Measurements from ENCODE around the gene NIPAL4. TPM values are rescaled to one million over a fixed set of nuclear protein-coding genes. Genes with fewer than 3 reads are reported as not detected.
"Not testable (repeated sequence)": the region's sequence is repeated elsewhere in the genome, so short reads cannot be mapped to it uniquely, and the experiment has no call there.

Gene NIPAL4
- total RNA-seq, 1 donor from 2014 or later, result 49.8 TPM

GRCh38 chr5:157463081-157463480, 3.1 kb downstream of the NIPAL4 start:
- DNase-seq (ENCODE audit: low spot score), result no peak

GRCh38 chr5:157463621-157464518, 3.9 kb downstream of the NIPAL4 start:
- DNase-seq (ENCODE audit: low spot score), result no peak

- peak; percentile 82 for DNase-seq (ENCODE audit: low spot score)
Observed at GRCh38 chr5:157464519-157465171, 4.6 kb downstream of the NIPAL4 start.

- no peak for DNase-seq (ENCODE audit: low spot score)
Observed at GRCh38 chr5:157468293-157468965, 8.4 kb downstream of the NIPAL4 start.

GRCh38 chr5:157469073-157469472, 9.1 kb downstream of the NIPAL4 start:
- DNase-seq (ENCODE audit: low spot score), result no peak

GRCh38 chr5:157469687-157470086, 9.7 kb downstream of the NIPAL4 start:
- no peak for DNase-seq (ENCODE audit: low spot score)

- DNase-seq (ENCODE audit: low spot score), result no peak
Observed at GRCh38 chr5:157470631-157471030, 10.6 kb downstream of the NIPAL4 start.

GRCh38 chr5:157471709-157472108, 11.7 kb downstream of the NIPAL4 start:
- DNase-seq (ENCODE audit: low spot score), result no peak

GRCh38 chr5:157473383-157474320, 13.6 kb downstream of the NIPAL4 start:
- DNase-seq (ENCODE audit: low spot score), result no peak

GRCh38 chr5:157475432-157475831, 15.4 kb downstream of the NIPAL4 start:
- no peak for DNase-seq (ENCODE audit: low spot score)

GRCh38 chr5:157476702-157477408, 16.8 kb downstream of the NIPAL4 start:
- DNase-seq (ENCODE audit: low spot score), result no peak

- no peak for DNase-seq (ENCODE audit: low spot score)
Observed at GRCh38 chr5:157477814-157478494, 17.9 kb downstream of the NIPAL4 start.

- DNase-seq (ENCODE audit: low spot score), result no peak
Observed at GRCh38 chr5:157478726-157479125, 18.7 kb downstream of the NIPAL4 start.

GRCh38 chr5:157479166-157479565, 19.2 kb downstream of the NIPAL4 start:
- no peak for DNase-seq (ENCODE audit: low spot score)

- DNase-seq (ENCODE audit: low spot score), result no peak
Observed at GRCh38 chr5:157479612-157480510, 19.8 kb downstream of the NIPAL4 start.

- no peak for DNase-seq (ENCODE audit: low spot score)
Observed at GRCh38 chr5:157481265-157481664, 21.3 kb downstream of the NIPAL4 start.

- no peak for DNase-seq (ENCODE audit: low spot score)
Observed at GRCh38 chr5:157481666-157482065, 21.7 kb downstream of the NIPAL4 start.

- DNase-seq (ENCODE audit: low spot score), result not testable (repeated sequence)
Observed at GRCh38 chr5:157482702-157483101, 22.7 kb downstream of the NIPAL4 start.

GRCh38 chr5:157484768-157485167, 24.8 kb downstream of the NIPAL4 start:
- DNase-seq (ENCODE audit: low spot score), result no peak

All from ureter (tissue), 1 donor.